ENCODE measurements around the gene PWP2.

GRCh38 chr21:44072111-44072510, 35.1 kb upstream of the PWP2 start:
- TF ChIP-seq YY1 (IDR thresholded peaks at IDR 0.05; ENCODE audit: insufficient read depth, insufficient read length) (no peak), SUZ12 (IDR thresholded peaks at IDR 0.05; ENCODE audit: extremely low read depth, insufficient read depth, insufficient read length) (no peak), ZNF274 (IDR thresholded peaks at IDR 0.05; ENCODE audit: low read depth, low read length) (no peak)

Measured in NT2/D1 (cell line).